Mesenchymal stem cell (in vitro differentiated cells and primary cell): ENCODE data around the gene IFNA7.
"Not testable (repeated sequence)": the region's sequence is repeated elsewhere in the genome, so short reads cannot be mapped to it uniquely, and the experiment has no call there.

ENCODE experiments used
- DNase-seq: peaks from one replicate; pipeline ENCODE4 v3.0.0-alpha.2; 2013
- H2AFZ ChIP-seq: one replicate; pipeline ENCODE4 v1.6.1; 2013; ENCODE audit warnings: low read depth, mild to moderate bottlenecking, control low read depth, inconsistent platforms, low read length, moderate library complexity
- H2AK5ac ChIP-seq: 2 replicates; pipeline ENCODE4 v1.6.1; 2013; ENCODE audit warnings: low read length, moderate library complexity, mild to moderate bottlenecking, inconsistent platforms; ENCODE audit not compliant: severe bottlenecking
- H2BK120ac ChIP-seq: one replicate; pipeline ENCODE4 v1.6.1; 2013; ENCODE audit warnings: low read depth, mild to moderate bottlenecking, inconsistent platforms, low read length, moderate library complexity
- H2BK12ac ChIP-seq, 2 experiments: one replicate each; pipeline ENCODE4 v1.6.1; 2013; ENCODE audit warnings: inconsistent platforms in 2 of 2, low read length in 2 of 2, mild to moderate bottlenecking in 2 of 2, moderate library complexity in 2 of 2, control low read depth in 1 of 2
- H2BK15ac ChIP-seq: one replicate; pipeline ENCODE4 v1.6.1; 2013; ENCODE audit warnings: mild to moderate bottlenecking, low read depth, inconsistent platforms; ENCODE audit not compliant: poor library complexity, severe bottlenecking
- H2BK5ac ChIP-seq: 2 replicates; pipeline ENCODE4 v1.6.1; 2013; ENCODE audit warnings: low read depth, mild to moderate bottlenecking, low read length, control low read depth, inconsistent platforms; ENCODE audit not compliant: poor library complexity, severe bottlenecking
- H3K14ac ChIP-seq, 2 experiments: one replicate each; pipeline ENCODE4 v1.6.1; 2013; ENCODE audit warnings: inconsistent platforms in 2 of 2, low read length in 2 of 2, control low read depth in 1 of 2, mild to moderate bottlenecking in 1 of 2, moderate library complexity in 1 of 2
- H3K18ac ChIP-seq, 2 experiments: one replicate each; pipeline ENCODE4 v1.6.1; 2013; ENCODE audit warnings: inconsistent platforms in 2 of 2, low read length in 2 of 2, control low read depth in 1 of 2, low read depth in 1 of 2, mild to moderate bottlenecking in 1 of 2
- H3K23ac ChIP-seq, 2 experiments: one replicate each; pipeline ENCODE4 v1.6.1; 2013; ENCODE audit warnings: inconsistent platforms in 2 of 2, low read length in 2 of 2, mild to moderate bottlenecking in 2 of 2, moderate library complexity in 2 of 2, control low read depth in 1 of 2
- H3K27ac ChIP-seq: 2 replicates; pipeline ENCODE4 v1.5.1; 2013; ENCODE audit warnings: mild to moderate bottlenecking, moderate library complexity, low read length, control low read depth, inconsistent platforms; ENCODE audit not compliant: poor library complexity, severe bottlenecking
- H3K27me3 ChIP-seq, 2 experiments: 2 replicates each; pipeline versions ENCODE4 v1.6.1 to v1.7.0; 2013; ENCODE audit warnings: low read length in 2 of 2, mild to moderate bottlenecking in 2 of 2, moderate library complexity in 2 of 2, control low read depth in 1 of 2, inconsistent platforms in 1 of 2; ENCODE audit not compliant: control insufficient read depth in 1 of 2, insufficient read depth in 1 of 2
- H3K36me3 ChIP-seq, 2 experiments: 2 replicates each; pipeline versions ENCODE4 v1.6.1 to v1.7.0; 2013; ENCODE audit warnings: low read length in 2 of 2, control low read depth in 1 of 2, inconsistent platforms in 1 of 2, low read depth in 1 of 2, mild to moderate bottlenecking in 1 of 2; ENCODE audit not compliant: insufficient read depth in 2 of 2, control insufficient read depth in 1 of 2
- H3K4ac ChIP-seq, 2 experiments: one replicate each; pipeline ENCODE4 v1.6.1; 2013; ENCODE audit warnings: inconsistent platforms in 2 of 2, low read length in 2 of 2, mild to moderate bottlenecking in 2 of 2, moderate library complexity in 2 of 2, control low read depth in 1 of 2, low read depth in 1 of 2
- H3K4me1 ChIP-seq: 2 replicates; pipeline ENCODE4 v1.6.1; 2013; ENCODE audit warnings: low read depth, low read length, control low read depth; ENCODE audit not compliant: control insufficient read depth, insufficient read depth
- H3K4me2 ChIP-seq: 2 replicates; pipeline ENCODE4 v1.6.1; 2013; ENCODE audit warnings: low read length, mild to moderate bottlenecking, inconsistent platforms; ENCODE audit not compliant: poor library complexity, severe bottlenecking
- H3K4me3 ChIP-seq, 2 experiments: 2 replicates each; pipeline versions ENCODE4 v1.5.1 to v1.7.0; 2013; ENCODE audit warnings: low read length in 2 of 2, mild to moderate bottlenecking in 2 of 2, control low read depth in 1 of 2, low read depth in 1 of 2; ENCODE audit not compliant: insufficient read depth in 1 of 2
- H3K79me1 ChIP-seq: replicated peaks from 2 replicates; pipeline ENCODE4 v1.6.1; 2013; ENCODE audit warnings: mild to moderate bottlenecking, control low read depth, low read length, inconsistent platforms; ENCODE audit not compliant: poor library complexity, severe bottlenecking
- H3K9ac ChIP-seq: 2 replicates; pipeline ENCODE4 v1.7.0; 2013; ENCODE audit warnings: mild to moderate bottlenecking, low read length, moderate library complexity
- H3K9me3 ChIP-seq: 2 replicates; pipeline ENCODE4 v1.7.0; 2013; ENCODE audit warnings: mild to moderate bottlenecking, low read length; ENCODE audit not compliant: control insufficient read depth
- H4K8ac ChIP-seq: one replicate; pipeline ENCODE4 v1.6.1; 2013; ENCODE audit warnings: inconsistent platforms, mild to moderate bottlenecking, low read length, moderate library complexity
- H4K91ac ChIP-seq: one replicate; pipeline ENCODE4 v1.6.1; 2013; ENCODE audit warnings: mild to moderate bottlenecking, low read length, inconsistent platforms
- WGBS: methylation state at CpG from one replicate; pipeline ENCODE4 v1.1.7; 2013; ENCODE audit warnings: mixed read lengths; 5-methylcytosine and 5-hydroxymethylcytosine counted together

The IFNA7 gene

DNA sequence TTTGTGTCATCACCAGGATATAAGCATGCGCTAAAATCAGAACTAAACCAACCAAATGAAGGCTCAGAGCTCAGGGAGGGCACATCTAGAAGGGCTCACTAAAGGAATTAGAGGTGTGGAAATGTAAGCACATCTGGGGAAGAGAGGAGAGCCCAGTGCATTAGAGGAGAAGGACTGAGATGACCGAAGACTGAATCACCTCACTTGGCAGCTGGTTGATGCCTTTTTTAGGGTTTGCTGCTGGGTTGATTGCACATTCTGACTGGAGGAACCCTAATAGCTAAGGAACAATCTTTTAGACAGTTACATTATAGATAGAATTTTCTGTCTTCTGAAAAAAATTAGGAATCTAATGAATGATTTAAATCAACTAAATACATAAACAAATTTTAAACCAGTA is 27.3 kb downstream of the IFNA7 start:
- H3K27me3 ChIP-seq: peaks cover 4 to 12% of the 10 kb centered on the region in 2 experiments
- WGBS: 100% methylated on average over 2 of the region's 2 CpGs

DNA sequence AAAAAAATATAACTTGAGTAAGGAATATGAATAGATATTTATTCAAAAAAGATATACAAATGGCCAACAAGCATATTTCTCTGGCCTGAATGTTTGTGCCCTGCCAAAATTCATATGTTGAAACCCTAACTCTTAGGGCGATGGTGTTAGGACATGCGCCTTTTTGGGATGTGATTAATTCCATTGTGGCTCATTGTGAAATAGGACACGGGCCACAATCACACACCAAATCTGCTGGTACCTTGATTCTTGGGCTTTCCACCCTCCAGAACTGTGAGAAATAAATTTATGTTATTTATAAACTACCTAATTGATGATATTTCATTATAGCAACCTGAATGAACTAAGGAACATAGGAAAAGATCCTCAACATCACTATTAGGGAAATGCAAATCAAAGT is 29.8 kb downstream of the IFNA7 start:
- 100% methylated on average over 2 of the region's 3 CpGs for WGBS
- H3K18ac ChIP-seq: no peak overlapping the region
- H3K27me3 ChIP-seq: peaks cover 0 to under 1% of the 10 kb centered on the region in 2 experiments

More for the DNA sequence above, 27.3 kb downstream of the IFNA7 start:
- Histone ChIP-seq H2BK5ac (no peak overlapping the region), H4K8ac (no peak overlapping the region), H3K14ac (no peak overlapping the region), H2AFZ (no peak overlapping the region), H3K4me3 (no peak overlapping the region), H2BK120ac (no peak overlapping the region), H3K79me1 (no peaks in the 10 kb centered on the region), H3K9ac (no peak overlapping the region), H3K18ac (no peak overlapping the region), H3K4me1 (no peaks in the 10 kb centered on the region), H3K36me3 (no peaks in the 10 kb centered on the region), H3K27ac (no peak overlapping the region), H3K9me3 (no peaks in the 10 kb centered on the region), H2BK12ac (no peak overlapping the region), H2BK15ac (no peak overlapping the region), H3K4ac (no peak overlapping the region), H3K4me2 (no peak overlapping the region), H2AK5ac (no peak overlapping the region), H4K91ac (no peak overlapping the region), H3K23ac (no peak overlapping the region)
- no peak for DNase-seq

DNA sequence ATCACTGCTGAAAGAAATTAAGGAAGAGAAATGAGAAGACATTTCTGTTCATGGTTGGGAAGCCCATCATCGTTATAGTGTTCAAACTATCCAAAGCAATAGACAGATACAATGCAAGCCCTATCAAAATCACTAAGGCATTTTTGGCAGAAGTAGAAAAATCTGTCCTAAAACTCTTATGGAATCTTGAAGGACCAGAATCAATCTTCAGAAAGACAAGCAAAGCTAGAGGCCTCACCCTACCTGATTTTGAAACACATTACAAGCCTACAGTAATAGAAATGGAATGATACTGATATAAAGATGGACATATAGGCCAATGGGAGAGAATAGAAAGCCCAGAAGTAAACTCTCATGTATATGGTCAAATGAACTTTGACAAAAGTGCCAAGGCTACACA is 30.7 kb downstream of the IFNA7 start:
- Histone ChIP-seq H2BK12ac (no peak overlapping the region), H3K23ac (no peak overlapping the region), H2BK5ac (no peak overlapping the region), H2BK120ac (no peak overlapping the region), H4K91ac (no peak overlapping the region), H3K4me3 (no peak overlapping the region), H2BK15ac (no peak overlapping the region), H3K14ac (no peak overlapping the region), H3K36me3 (no peaks in the 10 kb centered on the region), H3K27ac (no peak overlapping the region), H3K27me3 (no peaks in the 10 kb centered on the region), H3K4me2 (no peak overlapping the region), H3K18ac (no peak overlapping the region), H2AK5ac (no peak overlapping the region), H3K4me1 (no peaks in the 10 kb centered on the region), H4K8ac (no peak overlapping the region), H2AFZ (no peak overlapping the region), H3K79me1 (no peaks in the 10 kb centered on the region), H3K9me3 (no peaks in the 10 kb centered on the region), H3K9ac (no peak overlapping the region), H3K4ac (no peak overlapping the region)
- WGBS: 67% methylated on average over 1 of the region's 1 CpG
- no peak for DNase-seq

More for the DNA sequence above, 29.8 kb downstream of the IFNA7 start:
- Histone ChIP-seq H3K4me1 (no peaks in the 10 kb centered on the region), H3K9me3 (no peaks in the 10 kb centered on the region), H2BK15ac (no peak overlapping the region), H3K27ac (no peak overlapping the region), H2BK5ac (no peak overlapping the region), H3K4me2 (no peak overlapping the region), H4K91ac (no peak overlapping the region), H3K4ac (no peak overlapping the region), H2BK12ac (no peak overlapping the region), H3K36me3 (no peaks in the 10 kb centered on the region), H2AK5ac (no peak overlapping the region), H2BK120ac (no peak overlapping the region), H2AFZ (no peak overlapping the region), H3K23ac (no peak overlapping the region), H3K79me1 (no peaks in the 10 kb centered on the region), H4K8ac (no peak overlapping the region), H3K9ac (no peak overlapping the region), H3K4me3 (no peak overlapping the region), H3K14ac (no peak overlapping the region)
- DNase-seq: no peak

DNA sequence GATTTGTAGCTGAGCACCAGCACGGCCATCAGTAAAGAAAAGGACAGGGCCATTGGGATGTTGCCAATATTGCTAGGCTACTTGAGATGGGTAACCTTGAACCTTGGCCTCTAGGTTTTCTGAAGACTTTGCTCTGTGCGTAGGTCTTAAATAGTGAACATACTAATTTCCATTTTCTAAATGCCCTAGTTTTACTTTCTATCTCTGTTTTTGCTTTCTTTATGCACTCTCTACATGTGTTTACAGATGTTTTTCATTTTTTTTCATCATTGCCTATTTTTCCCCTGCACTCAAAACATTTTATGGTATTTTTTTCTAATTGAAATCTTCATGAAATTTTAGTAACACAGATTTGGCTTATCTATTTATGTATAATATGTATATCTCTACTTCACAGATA is 35.4 kb downstream of the IFNA7 start, which contains the start of gene IFNA21:
TSS of gene IFNA21 (minus strand) at position 101 of the 400 bp plus-strand sequence. CDS start at position 53, 48 bp downstream.
- H3K4me3 ChIP-seq, H4K8ac ChIP-seq, H3K9me3 ChIP-seq, H2BK15ac ChIP-seq, H3K14ac ChIP-seq, H2BK5ac ChIP-seq, H3K18ac ChIP-seq, H3K4me1 ChIP-seq, H2AFZ ChIP-seq, H3K23ac ChIP-seq, H3K27me3 ChIP-seq, H2BK12ac ChIP-seq, H3K36me3 ChIP-seq, H3K4ac ChIP-seq, H2BK120ac ChIP-seq, H3K4me2 ChIP-seq, H3K27ac ChIP-seq, H2AK5ac ChIP-seq, H4K91ac ChIP-seq, H3K79me1 ChIP-seq, DNase-seq, H3K9ac ChIP-seq: not testable (repeated sequence)
- 100% methylated on average over 1 of the region's 2 CpGs for WGBS
